COR-L47 (cell line): ENCODE data around the gene TSEN15.
"Not testable (repeated sequence)": the region's sequence is repeated elsewhere in the genome, so short reads cannot be mapped to it uniquely, and the experiment has no call there.

Source experiments
- DNase-seq: peaks from one replicate; lab custom pipeline; 2025; lab: John Stamatoyannopoulos, UW

TSEN15 gene

GRCh38 chr1:184053881-184054280 lies 2.4 kb downstream of the TSEN15 start:
- DNase-seq: no peak

GRCh38 chr1:184056921-184057555 lies 5.5 kb downstream of the TSEN15 start:
- DNase-seq: no peak

GRCh38 chr1:184059887-184060286 lies 8.4 kb downstream of the TSEN15 start:
- no peak for DNase-seq

- no peak for DNase-seq
These were observed 8.8 kb downstream of the TSEN15 start for GRCh38 chr1:184060316-184060715.

GRCh38 chr1:184061396-184062003 lies 10.0 kb downstream of the TSEN15 start:
- DNase-seq: no peak

- no peak for DNase-seq
These were observed 11.2 kb downstream of the TSEN15 start for GRCh38 chr1:184062640-184063286.

- DNase-seq: no peak
These were observed 14.0 kb downstream of the TSEN15 start for GRCh38 chr1:184065559-184065958.

GRCh38 chr1:184068354-184068753 lies 16.8 kb downstream of the TSEN15 start:
- DNase-seq: no peak

- no peak for DNase-seq
These were observed 18.1 kb downstream of the TSEN15 start for GRCh38 chr1:184069675-184070074.

- no peak for DNase-seq
These were observed 20.8 kb downstream of the TSEN15 start for GRCh38 chr1:184072376-184072775.

GRCh38 chr1:184074383-184074782 lies 22.9 kb downstream of the TSEN15 start:
- no peak for DNase-seq

- peak; percentile 61 for DNase-seq
These were observed 23.8 kb downstream of the TSEN15 start for GRCh38 chr1:184075055-184076029.

GRCh38 chr1:184078564-184079249 lies 27.2 kb downstream of the TSEN15 start:
- DNase-seq: no peak

GRCh38 chr1:184080309-184080708 lies 28.8 kb downstream of the TSEN15 start:
- no peak for DNase-seq

GRCh38 chr1:184082541-184083415 lies 31.2 kb downstream of the TSEN15 start:
- no peak for DNase-seq

GRCh38 chr1:184085667-184086066 lies 34.1 kb downstream of the TSEN15 start:
- DNase-seq: no peak

GRCh38 chr1:184088037-184088436 lies 36.5 kb downstream of the TSEN15 start:
- no peak for DNase-seq

- no peak for DNase-seq
These were observed 41.5 kb downstream of the TSEN15 start for GRCh38 chr1:184093071-184093470.

GRCh38 chr1:184096005-184096404 lies 44.5 kb downstream of the TSEN15 start:
- DNase-seq: no peak

GRCh38 chr1:184096580-184096979 lies 45.0 kb downstream of the TSEN15 start:
- DNase-seq: not testable (repeated sequence)

GRCh38 chr1:184101141-184101540 lies 49.6 kb downstream of the TSEN15 start:
- no peak for DNase-seq
